T47D (cell line): ENCODE results near the gene PDSS2.
"Not testable (repeated sequence)": the region's sequence is repeated elsewhere in the genome, so short reads cannot be mapped to it uniquely, and the experiment has no call there.

Experiments
- DNase-seq, 2 experiments: peaks; one replicate each; pipeline versions ENCODE4 v3.0.0 to v3.0.0-alpha.2; 2011 to 2012; ENCODE audit warnings: low read depth in 1 of 2, low spot score in 1 of 2
- JUND ChIP-seq: IDR thresholded peaks from 2 replicates; pipeline ENCODE4 v1.6.1; 2012; ENCODE audit warnings: low read depth
- in situ Hi-C: cut with HindIII; loops from 2 replicates; pipeline ENCODE4 v1.10.0; 2016; ENCODE audit warnings: low sequenced_read_pairs, low pct_unique_long_range_greater_than_20kb

Gene PDSS2

GRCh38 chr6:107315114-107315513, 144.2 kb downstream of the PDSS2 start:
- DNase-seq: no peak
- in situ Hi-C loops: no loop called here
- no peak for TF ChIP-seq JUND

- in situ Hi-C loops: no loop called here
- no peak for TF ChIP-seq JUND
- no peak for DNase-seq
Observed at GRCh38 chr6:107314531-107314939, 144.8 kb downstream of the PDSS2 start.

GRCh38 chr6:107313776-107314175, 145.6 kb downstream of the PDSS2 start:
- no peak for DNase-seq

GRCh38 chr6:107310362-107310761, 149.0 kb downstream of the PDSS2 start:
- DNase-seq: no peak
- in situ Hi-C loops: no loop called here
- no peak for TF ChIP-seq JUND

More at GRCh38 chr6:107313776-107314175, 145.6 kb downstream of the PDSS2 start:
- TF ChIP-seq JUND: no peak
- in situ Hi-C loops: no loop called here

GRCh38 chr6:107308677-107309076, 150.7 kb downstream of the PDSS2 start:
- no peak for DNase-seq
- in situ Hi-C loops: no loop called here
- TF ChIP-seq JUND: no peak

GRCh38 chr6:107305994-107306393, 153.4 kb downstream of the PDSS2 start:
- in situ Hi-C loops, DNase-seq: not testable (repeated sequence)

- no peak for DNase-seq
- no peak for TF ChIP-seq JUND
- in situ Hi-C loops: no loop called here
Observed at GRCh38 chr6:107305391-107305790, 154.0 kb downstream of the PDSS2 start.

- no peak for DNase-seq
- in situ Hi-C loops: no loop called here
- no peak for TF ChIP-seq JUND
Observed at GRCh38 chr6:107304421-107305025, 154.8 kb downstream of the PDSS2 start.

GRCh38 chr6:107293350-107293749, 166.0 kb downstream of the PDSS2 start:
- in situ Hi-C loops: no loop called here
- no peak for DNase-seq
- TF ChIP-seq JUND: no peak

- DNase-seq: no peak
- in situ Hi-C loops: no loop called here
- TF ChIP-seq JUND: no peak
Observed at GRCh38 chr6:107292715-107293271, 166.6 kb downstream of the PDSS2 start.

GRCh38 chr6:107290491-107290890, 168.9 kb downstream of the PDSS2 start:
- in situ Hi-C loops: no loop called here
- DNase-seq: no peak
- no peak for TF ChIP-seq JUND

- in situ Hi-C loops, DNase-seq: not testable (repeated sequence)
Observed at GRCh38 chr6:107289258-107289657, 170.1 kb downstream of the PDSS2 start.

- in situ Hi-C loops, DNase-seq: not testable (repeated sequence)
Observed at GRCh38 chr6:107285683-107286082, 173.7 kb downstream of the PDSS2 start.

- in situ Hi-C loops: no loop called here
- DNase-seq: no peak
- no peak for TF ChIP-seq JUND
Observed at GRCh38 chr6:107284805-107285204, 174.6 kb downstream of the PDSS2 start.
